DMS153 treated with DMSO at 0.1 percent for 48 hours (cell line): Measurements from ENCODE around the gene KAZALD1.

Source experiments
- DNase-seq: peaks from one replicate; lab custom pipeline; 2025; ENCODE audit not compliant: unreplicated experiment; lab: John Stamatoyannopoulos, UW

Gene KAZALD1

DNA sequence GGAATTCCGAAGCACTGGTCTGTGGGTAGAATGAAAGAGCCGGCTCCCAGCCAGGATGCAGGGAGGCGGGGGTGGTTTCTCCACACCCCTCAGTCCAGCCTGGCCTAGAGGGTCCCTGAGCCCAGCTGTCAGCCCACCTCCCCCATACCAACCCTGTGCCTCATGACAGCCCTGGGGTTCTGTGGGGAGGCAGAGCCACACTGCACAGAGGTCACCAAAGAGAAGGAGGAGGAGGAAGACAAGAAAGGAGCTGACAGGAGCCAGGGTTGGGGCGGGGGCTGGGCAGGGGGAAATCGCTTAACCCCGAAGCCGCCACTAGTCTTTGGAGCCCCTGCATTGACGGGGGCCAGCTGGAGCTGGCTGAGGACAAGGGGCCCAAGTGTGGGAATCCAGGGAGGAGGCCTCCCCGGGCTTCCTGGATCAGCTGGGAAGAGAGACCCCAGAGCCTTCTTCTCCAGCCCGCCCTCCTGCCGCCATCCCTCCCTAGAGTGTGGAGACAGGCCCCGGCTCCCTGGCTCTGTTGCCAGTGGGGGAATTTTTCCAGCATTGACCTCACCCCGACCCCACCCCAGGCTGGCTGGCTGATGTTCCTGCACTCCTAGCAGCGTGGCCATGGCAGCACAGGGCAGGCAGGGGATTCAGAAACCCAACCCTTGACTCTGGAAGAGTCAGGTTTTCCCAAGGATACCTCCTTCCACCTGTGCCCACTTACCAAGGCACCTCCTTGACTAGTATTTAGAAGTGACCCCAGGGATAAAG, 32.5 kb downstream of the KAZALD1 start:
- no peak for DNase-seq

DNA sequence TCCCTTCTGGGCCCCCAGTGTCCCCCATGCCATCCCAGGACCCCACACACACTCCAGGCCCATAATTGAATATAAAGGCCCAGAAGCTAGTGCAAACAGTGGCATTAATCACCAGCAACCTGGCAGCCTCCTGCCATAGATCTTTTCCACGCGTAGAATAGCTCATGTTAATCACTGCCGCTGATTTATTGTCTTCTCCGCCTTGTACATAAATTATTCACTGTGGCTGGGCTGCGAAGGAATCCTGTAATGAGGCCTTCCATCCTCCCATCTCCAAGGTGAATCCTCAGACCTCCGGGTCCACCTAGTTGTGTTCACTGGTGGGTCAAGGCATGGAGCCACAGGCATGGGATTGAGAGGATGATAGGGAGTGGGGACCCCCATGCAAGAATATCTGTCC, 33.2 kb downstream of the KAZALD1 start:
- no peak for DNase-seq

DNA sequence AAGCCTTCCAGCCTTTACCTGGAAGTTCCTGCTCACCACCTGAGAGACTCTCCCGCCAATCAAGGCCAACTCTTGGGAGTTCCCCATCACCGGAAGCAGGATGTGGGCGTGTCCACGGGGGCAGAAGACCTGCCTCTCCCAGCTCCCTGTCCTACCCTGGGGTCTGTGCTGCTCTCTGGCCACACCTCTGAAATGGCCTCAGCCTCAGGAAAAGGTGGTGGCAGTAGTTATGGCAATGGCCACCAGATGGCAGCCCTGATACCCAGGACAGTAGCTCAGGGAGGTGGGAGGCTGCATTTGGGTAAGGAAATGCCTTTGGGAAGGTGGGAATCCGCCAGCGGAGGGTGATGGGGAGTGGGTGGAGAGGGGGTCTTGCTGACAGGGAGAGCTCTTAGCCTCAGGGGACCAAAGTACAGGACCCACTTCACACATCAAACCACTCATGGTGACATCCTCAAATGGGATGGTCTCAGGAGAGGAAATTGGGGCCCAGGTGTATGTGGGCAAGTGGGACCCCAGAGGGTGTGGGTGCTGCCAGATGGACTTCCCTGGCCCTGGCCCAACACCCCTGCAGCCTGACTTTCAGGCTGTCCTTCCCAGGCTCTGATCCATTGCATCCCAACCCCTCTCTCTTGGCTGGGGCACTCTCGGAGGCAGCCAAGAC, 33.9 kb downstream of the KAZALD1 start:
- DNase-seq = peak; percentile 94

DNA sequence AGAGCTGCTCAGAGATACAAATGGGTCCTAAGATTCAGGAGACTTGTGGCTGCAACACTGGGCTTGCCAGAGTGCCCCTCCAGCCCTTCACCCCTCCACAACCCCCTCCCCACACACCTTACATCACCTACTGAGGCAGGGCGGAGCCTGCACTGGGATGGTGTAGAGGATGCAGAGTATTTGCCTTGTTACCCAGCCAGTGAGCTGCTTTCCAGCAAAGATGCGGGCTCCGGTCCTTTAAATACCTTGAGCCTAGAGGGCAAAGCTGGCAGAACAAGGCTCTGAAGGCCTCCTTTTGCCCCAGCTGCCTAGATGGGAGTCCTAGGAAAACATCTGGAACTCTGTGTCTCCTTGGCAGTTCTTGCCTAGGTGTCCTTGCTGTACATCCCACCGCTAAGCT, 34.6 kb downstream of the KAZALD1 start:
- no peak for DNase-seq

DNA sequence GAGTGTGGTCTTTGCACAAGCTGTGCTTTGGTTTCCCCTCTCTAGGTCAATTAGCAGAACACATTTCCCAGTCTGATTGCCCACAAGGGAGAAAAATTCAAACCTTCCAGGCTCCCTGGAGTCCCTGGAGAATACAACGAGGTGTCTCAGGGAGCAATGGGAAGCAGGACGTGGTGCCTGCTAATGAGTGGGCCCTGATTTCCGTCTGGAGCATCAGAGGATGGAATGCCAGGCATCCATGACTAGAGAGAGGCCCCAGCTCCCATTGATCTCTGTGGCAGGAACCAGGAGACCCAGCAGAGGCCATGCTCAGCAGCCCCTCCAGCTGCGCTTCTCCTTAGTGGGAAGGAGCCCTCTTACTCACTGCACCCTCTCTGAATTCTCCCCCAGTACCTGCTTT, 36.1 kb downstream of the KAZALD1 start:
- no peak for DNase-seq

DNA sequence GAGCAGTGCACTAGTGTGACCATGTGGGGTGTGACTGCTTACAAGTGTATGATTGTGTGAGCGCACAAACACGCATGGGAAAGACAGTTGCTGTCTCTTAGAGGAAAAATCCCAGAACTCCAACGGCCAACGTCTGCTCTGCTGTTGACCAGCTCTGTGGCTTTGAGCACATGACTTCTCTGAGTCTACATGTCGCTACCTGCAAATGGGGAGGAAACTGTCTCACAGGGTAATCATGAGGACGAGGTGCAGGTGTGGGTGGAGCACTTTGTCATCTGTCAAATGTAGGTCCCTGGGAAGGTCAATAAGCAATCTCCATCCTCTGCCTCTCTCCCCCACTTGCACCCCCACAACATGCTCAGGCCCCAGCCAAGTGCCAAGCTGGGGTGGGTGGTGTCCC, 38.1 kb downstream of the KAZALD1 start:
- DNase-seq = no peak

DNA sequence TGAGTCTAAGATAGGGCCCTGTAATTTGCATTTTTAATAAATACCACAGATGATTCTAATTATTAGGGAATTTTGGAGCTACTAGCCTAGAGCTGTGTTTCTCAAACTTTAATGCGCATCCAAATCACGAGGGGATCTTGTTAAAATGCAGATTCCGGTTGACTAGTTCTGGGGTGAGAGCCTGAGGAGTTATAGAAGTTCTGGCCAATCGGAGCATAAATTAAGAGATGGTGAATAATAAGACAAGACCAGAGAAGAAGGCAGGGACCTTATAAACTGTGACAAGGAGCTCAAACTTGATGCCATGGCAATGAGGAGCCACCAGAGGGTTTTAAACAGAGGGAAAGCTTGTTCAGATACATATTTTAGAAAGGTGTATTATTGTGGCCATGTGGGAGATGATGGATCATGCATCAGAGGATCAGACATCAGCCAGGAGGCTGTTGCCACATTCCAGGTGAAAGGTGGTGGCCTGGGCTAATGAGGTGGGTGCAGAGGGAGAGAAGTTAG, 39.6 kb downstream of the KAZALD1 start:
- no peak for DNase-seq

DNA sequence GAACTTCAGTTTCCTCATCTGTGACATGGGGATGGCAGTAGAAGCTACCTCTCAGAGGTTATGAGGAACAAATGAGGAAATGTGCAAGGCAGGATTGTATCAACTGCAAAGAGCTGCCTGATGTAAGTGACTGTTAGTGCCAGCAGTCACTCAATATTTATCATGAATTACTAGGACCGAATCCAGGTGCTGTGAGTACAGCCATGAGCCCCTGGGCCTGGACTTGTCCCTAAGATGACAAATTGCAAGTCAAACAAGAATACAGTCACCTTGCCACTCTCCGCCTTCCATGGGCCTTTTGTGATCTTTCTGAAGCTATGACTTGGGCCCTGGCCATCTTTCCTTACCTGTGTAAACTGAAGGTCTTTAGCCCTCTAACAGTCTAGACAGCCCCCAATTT, 41.6 kb downstream of the KAZALD1 start:
- DNase-seq = no peak

DNA sequence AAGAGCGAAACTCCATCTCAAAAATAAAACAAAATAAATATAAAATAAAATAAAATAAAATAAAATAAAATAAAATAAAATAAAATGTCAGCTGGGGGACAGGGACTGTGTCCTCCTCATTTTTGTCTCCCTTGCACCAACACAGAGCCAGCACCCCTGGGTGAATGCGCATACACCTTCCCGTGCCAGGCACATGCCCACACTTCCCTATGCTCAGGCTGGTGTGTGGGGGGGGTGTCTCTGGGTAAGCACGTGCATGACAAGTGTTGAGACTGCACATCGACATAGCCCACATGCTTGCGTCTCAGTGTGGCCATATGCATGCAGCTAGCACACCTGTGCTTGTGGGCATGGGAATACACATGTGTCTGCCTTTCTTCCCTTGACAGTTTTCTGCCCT, 44.6 kb downstream of the KAZALD1 start:
- DNase-seq = no peak

DNA sequence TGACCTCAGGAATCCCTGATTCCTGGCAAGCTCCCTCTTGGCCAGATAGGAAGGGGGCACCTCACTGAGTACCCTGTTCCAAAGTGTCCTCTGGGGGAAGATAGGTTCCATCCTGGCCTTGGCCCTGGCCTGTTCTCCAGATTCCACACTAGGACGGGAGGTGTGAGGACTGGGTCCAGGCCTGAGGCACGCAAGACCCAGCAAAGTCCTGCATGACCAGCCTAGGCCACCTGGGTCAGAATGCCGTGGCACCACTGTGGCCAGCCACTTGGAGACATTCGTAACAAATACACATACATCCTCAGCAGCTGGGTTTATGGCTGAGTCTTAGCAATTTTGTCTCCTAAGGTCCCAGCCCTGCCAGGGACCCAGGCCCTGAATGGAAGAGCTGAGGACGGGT, 46.0 kb downstream of the KAZALD1 start:
- DNase-seq = no peak

DNA sequence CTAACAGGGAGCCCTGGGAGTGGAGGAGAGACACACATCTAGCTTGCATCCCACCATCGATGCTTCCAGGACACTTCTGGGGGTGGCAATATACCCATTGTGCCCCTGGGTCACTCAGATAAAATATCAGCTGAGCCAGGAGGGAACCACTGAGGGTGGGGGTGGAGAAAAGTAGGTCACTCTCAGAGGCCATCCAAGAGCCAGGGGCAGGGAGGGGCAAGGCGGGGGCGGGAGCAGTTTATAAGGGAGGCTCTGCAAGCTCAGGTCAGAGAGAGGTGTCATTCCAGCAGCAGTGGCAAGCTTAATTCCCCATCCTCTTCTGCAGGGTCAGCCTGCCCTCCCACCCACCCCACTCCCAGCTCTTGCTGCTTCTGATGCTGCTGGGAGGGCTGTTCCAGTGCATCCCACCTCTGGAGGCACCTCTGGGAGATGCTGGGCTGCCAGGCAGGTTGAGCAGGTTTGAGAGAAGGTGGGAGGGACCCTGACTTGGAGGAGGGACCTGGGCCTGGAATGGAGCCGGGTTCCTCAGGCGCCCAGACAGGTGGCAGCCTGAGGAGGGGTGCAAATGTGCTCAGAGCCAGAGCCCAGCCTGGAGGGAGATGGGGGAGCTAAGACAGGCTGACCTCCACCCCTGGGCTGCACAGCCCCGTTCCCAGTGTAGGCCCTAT, 49.2 kb downstream of the KAZALD1 start:
- no peak for DNase-seq

DNA sequence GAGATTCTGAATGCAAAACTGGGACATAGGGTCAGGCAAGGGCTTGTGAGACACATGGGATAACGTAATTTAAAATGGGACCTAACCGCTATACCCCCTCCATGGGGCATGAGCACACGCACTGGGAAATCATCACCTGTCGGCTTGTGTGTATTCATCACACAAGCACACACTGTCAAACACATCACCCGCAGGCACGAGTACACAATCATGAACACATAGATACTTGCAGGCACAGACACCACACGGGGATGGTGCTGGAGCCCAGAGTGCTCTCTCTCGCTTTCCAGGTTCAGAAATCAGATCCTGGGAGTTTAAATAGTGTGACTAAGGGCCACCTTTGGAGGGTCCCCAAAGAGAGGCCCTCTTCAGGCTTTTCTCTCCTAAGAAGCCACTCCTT, 49.8 kb downstream of the KAZALD1 start:
- DNase-seq = no peak

DNA sequence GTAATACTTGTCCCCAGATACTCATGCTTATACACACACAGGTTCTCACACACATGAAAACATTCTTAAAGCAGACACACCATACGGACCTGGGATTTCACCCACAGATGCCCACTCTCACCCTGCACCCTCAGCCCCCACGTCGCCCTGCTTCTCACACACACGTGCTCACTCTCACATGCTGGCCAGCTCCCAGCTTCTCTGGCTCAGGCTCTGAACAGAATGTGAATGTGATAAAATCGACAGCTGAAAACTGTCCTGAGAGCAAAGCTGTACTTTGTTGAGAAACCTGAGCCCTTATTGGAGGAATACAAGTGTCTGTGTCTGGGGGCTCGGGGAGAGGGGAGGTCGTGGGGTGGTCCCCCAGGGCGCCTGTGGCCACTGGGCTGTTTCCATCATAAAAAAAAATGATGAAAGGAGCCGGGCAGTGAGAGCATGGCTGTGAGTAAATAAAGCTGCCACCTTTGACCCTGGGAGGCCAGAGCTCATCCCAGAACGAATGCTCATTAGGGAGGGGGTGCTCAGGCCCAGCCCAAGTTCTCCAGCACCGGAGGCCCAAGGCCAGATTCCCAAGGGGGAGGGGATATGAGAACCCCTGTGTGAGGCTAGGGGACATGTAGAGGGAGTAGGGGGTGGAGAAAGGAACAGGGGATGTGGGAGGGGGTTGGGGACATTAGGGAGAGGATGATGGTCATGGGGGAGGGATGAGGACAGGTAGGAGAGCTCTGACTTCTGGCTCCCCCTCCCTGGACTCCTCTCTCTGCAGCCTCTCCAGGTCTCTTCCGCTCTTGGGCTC, 51.2 kb downstream of the KAZALD1 start:
- DNase-seq = no peak

DNA sequence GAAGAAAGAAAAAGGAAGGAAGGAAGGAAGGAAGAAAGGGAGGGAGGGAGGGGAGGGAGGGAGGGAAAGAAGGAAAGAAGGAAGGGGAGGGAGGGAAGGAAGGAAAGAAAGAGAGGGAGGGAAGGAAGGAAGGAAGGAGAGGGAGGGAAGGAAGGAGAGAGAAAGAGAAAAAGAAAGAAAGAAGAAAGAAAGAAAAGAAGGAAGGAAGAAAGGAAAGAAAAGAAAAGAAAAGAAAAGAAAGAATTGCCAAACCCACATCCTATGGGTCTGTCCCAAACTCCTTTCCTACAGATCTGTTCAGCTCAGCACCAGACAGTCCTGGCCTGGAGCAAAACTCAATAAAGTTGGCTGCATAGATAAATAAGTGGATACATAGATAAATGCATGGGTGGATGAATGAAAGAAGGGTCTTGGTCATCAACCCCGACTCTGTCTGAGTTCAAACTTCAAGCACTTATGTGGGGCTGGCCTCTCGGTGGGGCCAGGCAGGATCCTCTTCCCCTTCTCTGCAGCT, 52.2 kb downstream of the KAZALD1 start:
- DNase-seq = no peak

DNA sequence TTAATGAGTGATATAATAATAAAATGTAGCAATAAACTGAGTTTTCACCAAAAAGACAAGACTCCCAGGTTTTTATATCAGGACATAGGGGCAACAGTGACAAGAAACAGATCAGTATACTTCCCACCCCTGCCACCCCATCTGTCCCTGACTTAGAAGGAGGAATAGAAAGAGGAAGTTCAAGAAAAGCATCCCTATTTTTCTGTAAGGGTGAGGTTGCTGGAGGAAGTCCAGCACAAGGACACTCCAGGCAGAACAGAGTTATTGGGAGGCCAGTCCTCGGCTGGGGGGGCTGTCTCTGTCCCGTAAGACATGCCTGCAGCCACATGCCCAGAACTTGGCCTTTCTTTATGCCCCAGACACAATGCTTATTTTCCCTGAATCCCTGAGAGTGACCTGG, 52.9 kb downstream of the KAZALD1 start:
- no peak for DNase-seq
